Muscle of leg (tissue), 11 donors: ENCODE data around the gene CCDC192. TPM values are rescaled to one million over a fixed set of nuclear protein-coding genes. Genes with fewer than 3 reads are reported as not detected.
A peak's percentile ranks its signal among the peaks of the same experiment; 100 is the strongest.

Experiments
- DNase-seq: peaks from one replicate; pipeline ENCODE4 v3.0.0; 2013
- H3K27ac ChIP-seq: one replicate; pipeline ENCODE4 v1.5.1; 2013; ENCODE audit warnings: mild to moderate bottlenecking, low read length, control low read depth
- H3K27me3 ChIP-seq: one replicate; pipeline ENCODE4 v1.6.1; 2013; ENCODE audit warnings: low read length; ENCODE audit not compliant: control insufficient read depth, insufficient read depth
- H3K36me3 ChIP-seq: one replicate; pipeline ENCODE4 v1.6.1; 2013; ENCODE audit warnings: low read length; ENCODE audit not compliant: control insufficient read depth, insufficient read depth
- H3K4me1 ChIP-seq: one replicate; pipeline ENCODE4 v1.6.1; 2013; ENCODE audit warnings: low read length; ENCODE audit not compliant: control insufficient read depth, insufficient read depth
- H3K4me3 ChIP-seq: one replicate; pipeline ENCODE4 v1.5.1; 2013; ENCODE audit warnings: low read length, control low read depth
- H3K9me3 ChIP-seq: replicated peaks from 2 replicates; pipeline ENCODE4 v1.6.1; 2013; ENCODE audit warnings: low read depth, low read length; ENCODE audit not compliant: control insufficient read depth
- WGBS: methylation state at CpG from one replicate; pipeline ENCODE4 v1.1.5; 2013; ENCODE audit warnings: missing lambda C conversion rate; ENCODE audit not compliant: insufficient coverage; 5-methylcytosine and 5-hydroxymethylcytosine counted together
- polyA plus RNA-seq, 8 donors: library from polyadenylated mRNA; unstranded; fragments of 120-200 nt; gene quantifications; one replicate each; pipeline versions ENCODE4 v1.2.1 to v1.2.3, GENCODE V29; 2013; ENCODE audit warnings: inconsistent platforms in 1 of 8, low replicate concordance in 1 of 8; ENCODE audit not compliant: insufficient read length in 8 of 8, insufficient read depth in 1 of 8
- total RNA-seq: library from RNA; stranded (reverse); fragments of 120-200 nt; gene quantifications from one replicate; pipeline ENCODE4 v1.2.4, GENCODE V29; 2013

Gene CCDC192
- total and polyA plus RNA-seq, 9 donors = 0.18 to 1.0 (median 0.68) TPM

- peak overlapping the region; percentile 72 for H3K27ac ChIP-seq
- H3K9me3 ChIP-seq = no peaks in the 10 kb centered on the region
- peaks cover 6% of the 10 kb centered on the region for H3K4me1 ChIP-seq
- DNase-seq = no peak
- H3K4me3 ChIP-seq = no peak overlapping the region
- H3K36me3 ChIP-seq = no peaks in the 10 kb centered on the region
- WGBS = no CpG with 5 or more reads among the region's 3 CpGs
- H3K27me3 ChIP-seq = no peaks in the 10 kb centered on the region
Measured at GRCh38 chr5:127942246-127943060, 239.3 kb downstream of the CCDC192 start.

GRCh38 chr5:127943061-127943371, 239.8 kb downstream of the CCDC192 start:
- no peaks in the 10 kb centered on the region for H3K36me3 ChIP-seq
- H3K27ac ChIP-seq = no peak overlapping the region
- no peaks in the 10 kb centered on the region for H3K27me3 ChIP-seq
- H3K9me3 ChIP-seq = no peaks in the 10 kb centered on the region
- no peak for DNase-seq
- H3K4me3 ChIP-seq = no peak overlapping the region
- 100% methylated on average over 2 of the region's 4 CpGs for WGBS
- H3K4me1 ChIP-seq = peaks cover 6% of the 10 kb centered on the region

GRCh38 chr5:127944125-127944524, 240.9 kb downstream of the CCDC192 start:
- Histone ChIP-seq H3K4me1 (peaks cover 6% of the 10 kb centered on the region), H3K27me3 (no peaks in the 10 kb centered on the region), H3K9me3 (no peaks in the 10 kb centered on the region), H3K27ac (no peak overlapping the region), H3K36me3 (no peaks in the 10 kb centered on the region), H3K4me3 (no peak overlapping the region)
- no peak for DNase-seq
- WGBS = 78% methylated on average over 1 of the region's 5 CpGs

- Histone ChIP-seq H3K4me3 (no peak overlapping the region), H3K36me3 (no peaks in the 10 kb centered on the region), H3K27ac (no peak overlapping the region), H3K27me3 (no peaks in the 10 kb centered on the region), H3K9me3 (no peaks in the 10 kb centered on the region), H3K4me1 (peaks cover 2% of the 10 kb centered on the region)
- DNase-seq = no peak
- no CpG with 5 or more reads among the region's 1 CpG for WGBS
Measured at GRCh38 chr5:127947941-127948340, 244.8 kb downstream of the CCDC192 start.

- H3K4me1 ChIP-seq = peaks cover 2% of the 10 kb centered on the region
- no peaks in the 10 kb centered on the region for H3K36me3 ChIP-seq
- no peak overlapping the region for H3K27ac ChIP-seq
- no peaks in the 10 kb centered on the region for H3K9me3 ChIP-seq
- H3K27me3 ChIP-seq = no peaks in the 10 kb centered on the region
- no peak overlapping the region for H3K4me3 ChIP-seq
- WGBS = no CpG with 5 or more reads among the region's 6 CpGs
- peak; percentile 87 for DNase-seq
Measured at GRCh38 chr5:127950707-127951391, 247.7 kb downstream of the CCDC192 start.

- no peaks in the 10 kb centered on the region for H3K27me3 ChIP-seq
- no peaks in the 10 kb centered on the region for H3K36me3 ChIP-seq
- no peak overlapping the region for H3K4me3 ChIP-seq
- H3K27ac ChIP-seq = no peak overlapping the region
- no peaks in the 10 kb centered on the region for H3K9me3 ChIP-seq
- no peak for DNase-seq
- WGBS = no CpG with 5 or more reads among the region's 4 CpGs
- H3K4me1 ChIP-seq = peaks cover 2% of the 10 kb centered on the region
Measured at GRCh38 chr5:127951791-127952190, 248.6 kb downstream of the CCDC192 start.

GRCh38 chr5:127957183-127957582, 254.0 kb downstream of the CCDC192 start:
- no peak overlapping the region for H3K27ac ChIP-seq
- WGBS = 18% methylated on average over 1 of the region's 2 CpGs
- H3K4me1 ChIP-seq = peaks cover 9% of the 10 kb centered on the region
- H3K4me3 ChIP-seq = no peak overlapping the region
- DNase-seq = no peak
- H3K9me3 ChIP-seq = no peaks in the 10 kb centered on the region
- H3K36me3 ChIP-seq = no peaks in the 10 kb centered on the region
- H3K27me3 ChIP-seq = no peaks in the 10 kb centered on the region

- no peak overlapping the region for H3K4me3 ChIP-seq
- no peaks in the 10 kb centered on the region for H3K27me3 ChIP-seq
- H3K27ac ChIP-seq = no peak overlapping the region
- DNase-seq = no peak
- H3K9me3 ChIP-seq = no peaks in the 10 kb centered on the region
- peaks cover 9% of the 10 kb centered on the region for H3K4me1 ChIP-seq
- no peaks in the 10 kb centered on the region for H3K36me3 ChIP-seq
Measured at GRCh38 chr5:127957701-127958239, 254.6 kb downstream of the CCDC192 start.

- H3K4me3 ChIP-seq = no peak overlapping the region
- no peaks in the 10 kb centered on the region for H3K36me3 ChIP-seq
- H3K9me3 ChIP-seq = no peaks in the 10 kb centered on the region
- peaks cover 9% of the 10 kb centered on the region for H3K4me1 ChIP-seq
- peak overlapping the region; percentile 45 for H3K27ac ChIP-seq
- no peaks in the 10 kb centered on the region for H3K27me3 ChIP-seq
- WGBS = 89% methylated on average over 1 of the region's 5 CpGs
- no peak for DNase-seq
Measured at GRCh38 chr5:127958421-127959011, 255.3 kb downstream of the CCDC192 start.

- peaks cover 9% of the 10 kb centered on the region for H3K4me1 ChIP-seq
- H3K9me3 ChIP-seq = no peaks in the 10 kb centered on the region
- H3K36me3 ChIP-seq = no peaks in the 10 kb centered on the region
- no CpG with 5 or more reads among the region's 3 CpGs for WGBS
- no peak overlapping the region for H3K4me3 ChIP-seq
- H3K27me3 ChIP-seq = no peaks in the 10 kb centered on the region
- peak overlapping the region; percentile 39 for H3K27ac ChIP-seq
- DNase-seq = peak; percentile 70
Measured at GRCh38 chr5:127959152-127959764, 256.1 kb downstream of the CCDC192 start.
